HCT116 (cell line): ENCODE results near the gene CTDSP1. TPM values are rescaled to one million over a fixed set of nuclear protein-coding genes. Genes with fewer than 3 reads are reported as not detected.

Experiments
- ATAC-seq: fragments of 200-7000 bp; cut with Tn5 transposase; 2 replicates; pipeline ENCODE4 v1.9.1; 2020; ENCODE audit warnings: mild to moderate bottlenecking, moderate library complexity
- BruUV-seq: library from RNA; stranded (reverse); fragments of 400-500 nt; replicated peaks from 2 replicates; lab custom pipeline; 2021; lab: Mats Ljungman, UMichigan
- CTCF ChIA-PET: fragments of 300-600 bp; sonication (Branson Sonifier 250); formaldehyde crosslinking; loops from one replicate; lab custom pipeline; 2021; ENCODE audit warnings: antibody characterized with exemption; lab: Charles Lee
- POLR2A ChIA-PET: fragments of 300-600, 350-600 bp; sonication (Branson Sonifier 250); formaldehyde crosslinking; loops from one replicate; lab custom pipeline; 2021; ENCODE audit warnings: antibody characterized with exemption; lab: Charles Lee
- RAD21 ChIA-PET, 2 experiments: fragments of 300-600 bp; sonication (Branson Sonifier 250); formaldehyde crosslinking; loops; one replicate each; lab custom pipeline; 2023; ENCODE audit warnings: low total read pairs in 2 of 2; ENCODE audit not compliant: uncharacterized antibody in 2 of 2, unreplicated experiment in 2 of 2, low non-redundant PET in 1 of 2; lab: Charles Lee
- DNase-seq: peaks from one replicate; pipeline ENCODE4 v3.0.0-alpha.2; 2010; ENCODE audit warnings: low read depth, low spot score
- H2AFZ ChIP-seq: fragments of 200-600 bp; shearing (Covaris generic), sonication (generic); 2 replicates; pipeline ENCODE4 v1.6.1; 2017; ENCODE audit warnings: low read depth, mixed run types, mixed read lengths, antibody characterized with exemption, low read length; ENCODE audit not compliant: poor library complexity, severe bottlenecking
- H3K27ac ChIP-seq: 2 replicates; pipeline ENCODE4 v1.5.1; 2012; ENCODE audit warnings: low read depth, low read length
- H3K27me3 ChIP-seq: fragments of 200-600 bp; sonication (generic); 2 replicates; pipeline ENCODE4 v1.6.1; 2016; ENCODE audit warnings: mixed run types, low read length, mixed read lengths; ENCODE audit not compliant: insufficient read depth
- H3K36me3 ChIP-seq, 2 experiments: fragments of 200-500 bp in 1 of 2; fragments of 200-600 bp in 1 of 2; sonication (Bioruptor generic) in 1 of 2; sonication (generic) in 1 of 2; 2 replicates each; pipeline versions ENCODE4 v1.5.1 to v1.6.1; 2014 to 2016; ENCODE audit warnings: low read length in 2 of 2, inconsistent platforms in 1 of 2, mixed read lengths in 1 of 2, mixed run types in 1 of 2; ENCODE audit not compliant: insufficient read depth in 2 of 2, control insufficient read depth in 1 of 2
- H3K4me1 ChIP-seq, 2 experiments: fragments of 200-600 bp in 1 of 2; sonication (generic) in 1 of 2; 2 replicates each; pipeline versions ENCODE4 v1.5.1 to v1.6.1; 2012 to 2017; ENCODE audit warnings: low read length in 2 of 2, inconsistent platforms in 1 of 2, mild to moderate bottlenecking in 1 of 2, mixed read lengths in 1 of 2, mixed run types in 1 of 2, moderate library complexity in 1 of 2; ENCODE audit not compliant: insufficient read depth in 2 of 2, control insufficient read depth in 1 of 2
- H3K4me2 ChIP-seq: fragments of 200-600 bp; sonication (generic); 2 replicates; pipeline ENCODE4 v1.6.1; 2017; ENCODE audit warnings: mixed run types, low read length, mixed read lengths
- H3K4me3 ChIP-seq, 2 experiments: fragments of 200-600 bp in 1 of 2; sonication (generic) in 1 of 2; replicated peaks in 1 of 2; 2 replicates each; pipeline ENCODE4 v1.5.1; 2011 to 2016; ENCODE audit warnings: low read length in 2 of 2, control low read depth in 1 of 2, low read depth in 1 of 2, mild to moderate bottlenecking in 1 of 2, mixed read lengths in 1 of 2, mixed run types in 1 of 2
- H3K79me2 ChIP-seq: fragments of 200-600 bp; sonication (generic); 2 replicates; pipeline ENCODE4 v1.6.1; 2017; ENCODE audit warnings: mild to moderate bottlenecking, mixed run types, low read length, moderate library complexity, mixed read lengths; ENCODE audit not compliant: insufficient read depth
- H3K9ac ChIP-seq: fragments of 200-600 bp; sonication (generic); 2 replicates; pipeline ENCODE4 v1.6.1; 2016; ENCODE audit warnings: low read length, mixed read lengths
- H3K9me2 ChIP-seq: fragments of 200-600 bp; sonication (generic), shearing (Covaris generic); 2 replicates; pipeline ENCODE4 v1.6.1; 2017; ENCODE audit warnings: mixed run types, mild to moderate bottlenecking, moderate library complexity; ENCODE audit not compliant: insufficient read depth
- H3K9me3 ChIP-seq, 2 experiments: fragments of 200-500 bp in 1 of 2; fragments of 200-600 bp in 1 of 2; sonication (Bioruptor generic) in 1 of 2; sonication (generic) in 1 of 2; 2 replicates each; pipeline ENCODE4 v1.6.1; 2014 to 2017; ENCODE audit warnings: low read length in 2 of 2, mixed read lengths in 2 of 2, inconsistent platforms in 1 of 2, low read depth in 1 of 2, mild to moderate bottlenecking in 1 of 2, mixed run types in 1 of 2, moderate library complexity in 1 of 2; ENCODE audit not compliant: control insufficient read depth in 1 of 2, insufficient read depth in 1 of 2
- H4K20me1 ChIP-seq: fragments of 200-600 bp; sonication (generic), shearing (Covaris generic); 2 replicates; pipeline ENCODE4 v1.6.1; 2017; ENCODE audit warnings: mixed run types, mild to moderate bottlenecking, moderate library complexity; ENCODE audit not compliant: insufficient read depth
- CBX3 ChIP-seq: IDR thresholded peaks from 2 replicates; pipeline ENCODE4 v1.6.1; 2012; ENCODE audit warnings: low read depth
- CEBPB ChIP-seq: IDR thresholded peaks from 2 replicates; pipeline ENCODE4 v1.6.1; 2012; ENCODE audit warnings: low read depth
- CTCF ChIP-seq, 3 experiments: fragments of 200-600 bp in 1 of 3; sonication (generic) in 1 of 3; IDR thresholded peaks in 2 of 3; conservative IDR thresholded peaks in 1 of 3; 2 replicates each; pipeline ENCODE4 v1.5.1; 2012 to 2017; ENCODE audit warnings: low read depth in 2 of 3, low read length in 2 of 3, antibody characterized with exemption in 1 of 3, borderline replicate concordance in 1 of 3, control low read depth in 1 of 3, mild to moderate bottlenecking in 1 of 3, mixed read lengths in 1 of 3, mixed run types in 1 of 3, moderate library complexity in 1 of 3; ENCODE audit not compliant: insufficient read depth in 1 of 3
- EGR1 ChIP-seq: IDR thresholded peaks from 2 replicates; pipeline ENCODE4 v1.6.1; 2012; ENCODE audit warnings: low read depth
- ELF1 ChIP-seq: IDR thresholded peaks from 2 replicates; pipeline ENCODE4 v1.6.1; 2012; ENCODE audit warnings: low read depth, borderline replicate concordance
- EZH2phosphoT487 ChIP-seq: fragments of 200-600 bp; IDR thresholded peaks from 2 replicates; pipeline ENCODE4 v1.6.1; 2018; ENCODE audit warnings: antibody characterized with exemption, borderline replicate concordance
- FOSL1 ChIP-seq: IDR thresholded peaks from 2 replicates; pipeline ENCODE4 v1.6.1; 2012; ENCODE audit warnings: low read depth
- JUND ChIP-seq: IDR thresholded peaks from 2 replicates; pipeline ENCODE4 v1.6.1; 2012
- POLR2A ChIP-seq: IDR thresholded peaks from 2 replicates; pipeline ENCODE4 v1.7.0; 2011; ENCODE audit warnings: borderline replicate concordance; ENCODE audit not compliant: insufficient read depth, insufficient read length; ENCODE audit errors: extremely low read depth
- POLR2AphosphoS5 ChIP-seq: IDR thresholded peaks from 2 replicates; pipeline ENCODE4 v1.6.1; 2011; ENCODE audit warnings: mild to moderate bottlenecking, low read depth, low read length, moderate library complexity
- RAD21 ChIP-seq: IDR thresholded peaks from 2 replicates; pipeline ENCODE4 v1.6.1; 2012; ENCODE audit warnings: low read depth, mild to moderate bottlenecking
- SIN3A ChIP-seq: IDR thresholded peaks from 2 replicates; pipeline ENCODE4 v1.6.1; 2012; ENCODE audit warnings: low read depth
- YY1 ChIP-seq: IDR thresholded peaks from 2 replicates; pipeline ENCODE4 v1.6.1; 2011; ENCODE audit warnings: low read length, low read depth, moderate library complexity, mild to moderate bottlenecking; ENCODE audit not compliant: insufficient replicate concordance; ENCODE audit errors: extremely low read depth
- ZBTB33 ChIP-seq: IDR thresholded peaks from 2 replicates; pipeline ENCODE4 v1.6.1; 2011; ENCODE audit warnings: mild to moderate bottlenecking, low read length, moderate library complexity; ENCODE audit not compliant: insufficient replicate concordance; ENCODE audit errors: extremely low read depth
- ZNF274 ChIP-seq: fragments of 200-500 bp; sonication (Bioruptor generic); IDR thresholded peaks from 2 replicates; pipeline ENCODE4 v1.6.1; 2014; ENCODE audit warnings: mild to moderate bottlenecking, low read depth, low read length, inconsistent platforms
- intact Hi-C: fragments of 100-400 bp; cut with micrococcal nuclease; formaldehyde crosslinking; loops from 2 replicates; pipeline ENCODE4 v1.10.0; 2022
- total RNA-seq: library from RNA; stranded (reverse); gene quantifications from one replicate; pipeline ENCODE4 v1.2.1, GENCODE V29; 2021; ENCODE audit not compliant: unreplicated experiment
- TF ChIP-seq, protein P1 (sequence below): IDR thresholded peaks from 2 replicates; pipeline ENCODE4 v1.6.1; 2012

Gene CTDSP1
- total RNA-seq, 1 experiment from 2014 or later, result 90.7 TPM

DNA sequence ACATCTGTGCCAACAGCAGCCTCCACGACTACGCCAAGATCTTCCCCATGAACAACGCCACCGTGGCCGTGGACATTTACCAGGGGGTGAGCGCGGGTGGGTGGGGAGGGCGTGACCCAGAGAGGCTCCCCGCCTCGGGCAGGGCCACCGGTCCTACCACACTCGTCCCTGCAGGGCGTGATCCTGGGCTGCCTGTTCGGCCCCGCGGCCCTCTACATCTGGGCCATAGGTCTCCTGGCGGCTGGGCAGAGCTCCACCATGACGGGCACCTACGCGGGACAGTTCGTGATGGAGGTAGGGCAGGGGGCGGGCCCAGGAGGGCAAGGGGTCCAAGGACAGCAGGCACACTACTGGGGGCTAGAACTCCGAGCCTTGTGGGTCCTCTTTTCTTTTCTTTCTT, 8.5 kb upstream of the CTDSP1 start (continued):
- no peak for TF ChIP-seq CTCF (IDR thresholded peaks at IDR 0.05 in 2 of 3, conservative IDR thresholded peaks at IDR 0.05 in 1 of 3; ENCODE audit: borderline replicate concordance in 1 of 3, insufficient read depth in 1 of 3, low read depth in 2 of 3, low read length in 2 of 3)
- no peak for TF ChIP-seq FOSL1
- TF ChIP-seq, all 23 proteins: peak for 0

- H3K9ac ChIP-seq, result no peak overlapping the region
- H3K9me2 ChIP-seq, result no peaks in the 10 kb centered on the region
- no peak overlapping the region for H3K4me3 ChIP-seq
- H3K4me2 ChIP-seq, result no peak overlapping the region
- no peaks in the 10 kb centered on the region for H4K20me1 ChIP-seq
- ATAC-seq (no peak), DNase-seq (no peak)
- H2AFZ ChIP-seq, result no peak overlapping the region
- H3K36me3 ChIP-seq, result no peaks in the 10 kb centered on the region
- no peaks in the 10 kb centered on the region for H3K9me3 ChIP-seq
- RAD21 ChIA-PET, result no interaction called here
- no TSS peak for BruUV-seq
- H3K27me3 ChIP-seq, result no peaks in the 10 kb centered on the region
- intact Hi-C loops, result no loop called here
- peaks cover 22 to 36% of the 10 kb centered on the region in 2 experiments for H3K4me1 ChIP-seq
- CTCF ChIA-PET, result interaction anchor here (1.0 to 1.4 kb wide), 2 partner anchors 91 to 122 kb away, joined by 3 to 4 read pairs; partner anchors contain the start of genes AAMP and PNKD
- POLR2A ChIA-PET, result no interaction called here
- H3K79me2 ChIP-seq, result no peaks in the 10 kb centered on the region
- no peak overlapping the region for H3K27ac ChIP-seq
- no peak for TF ChIP-seq JUND
- TF ChIP-seq EZH2phosphoT487, result no peak
- TF ChIP-seq SIN3A, result no peak
- no peak for TF ChIP-seq YY1
- TF ChIP-seq ZNF274, result no peak
- TF ChIP-seq ELF1, result no peak
- no peak for TF ChIP-seq CEBPB
- TF ChIP-seq EGR1, result no peak
- TF ChIP-seq, protein P1, sequence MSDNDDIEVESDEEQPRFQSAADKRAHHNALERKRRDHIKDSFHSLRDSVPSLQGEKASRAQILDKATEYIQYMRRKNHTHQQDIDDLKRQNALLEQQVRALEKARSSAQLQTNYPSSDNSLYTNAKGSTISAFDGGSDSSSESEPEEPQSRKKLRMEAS, result no peak
- TF ChIP-seq CBX3, result no peak
- TF ChIP-seq ZBTB33, result no peak
- TF ChIP-seq CTCF (IDR thresholded peaks at IDR 0.05 in 2 of 3, conservative IDR thresholded peaks at IDR 0.05 in 1 of 3; ENCODE audit: borderline replicate concordance in 1 of 3, insufficient read depth in 1 of 3, low read depth in 2 of 3, low read length in 2 of 3), result no peak
- no peak for TF ChIP-seq RAD21
- no peak for TF ChIP-seq POLR2AphosphoS5
- no peak for TF ChIP-seq FOSL1
- TF ChIP-seq POLR2A, result no peak
Observed at GRCh38 chr2:218392459-218392858, 7.2 kb upstream of the CTDSP1 start.
